Body of pancreas (tissue), 4 donors: ENCODE measurements around the gene NACC2.

ENCODE experiments used
- POLR2A ChIP-seq, 3 donors: fragments of 450-650 bp; IDR thresholded peaks; one replicate each; pipeline ENCODE4 v1.6.1; 2016; ENCODE audit warnings: antibody characterized with exemption in 3 of 3, mild to moderate bottlenecking in 2 of 3
- TF ChIP-seq, protein P1 (sequence below), 7 experiments: fragments of 450-650 bp in 4 of 7; fragments of 200-600 bp in 3 of 7; sonication (generic) in 3 of 7; IDR thresholded peaks; one replicate each; pipeline ENCODE4 v1.5.1; 2016 to 2019; ENCODE audit warnings: antibody characterized with exemption in 7 of 7

GRCh38 chr9:136047076-136047774 lies 47.9 kb downstream of the NACC2 start:
- TF ChIP-seq, protein P1, sequence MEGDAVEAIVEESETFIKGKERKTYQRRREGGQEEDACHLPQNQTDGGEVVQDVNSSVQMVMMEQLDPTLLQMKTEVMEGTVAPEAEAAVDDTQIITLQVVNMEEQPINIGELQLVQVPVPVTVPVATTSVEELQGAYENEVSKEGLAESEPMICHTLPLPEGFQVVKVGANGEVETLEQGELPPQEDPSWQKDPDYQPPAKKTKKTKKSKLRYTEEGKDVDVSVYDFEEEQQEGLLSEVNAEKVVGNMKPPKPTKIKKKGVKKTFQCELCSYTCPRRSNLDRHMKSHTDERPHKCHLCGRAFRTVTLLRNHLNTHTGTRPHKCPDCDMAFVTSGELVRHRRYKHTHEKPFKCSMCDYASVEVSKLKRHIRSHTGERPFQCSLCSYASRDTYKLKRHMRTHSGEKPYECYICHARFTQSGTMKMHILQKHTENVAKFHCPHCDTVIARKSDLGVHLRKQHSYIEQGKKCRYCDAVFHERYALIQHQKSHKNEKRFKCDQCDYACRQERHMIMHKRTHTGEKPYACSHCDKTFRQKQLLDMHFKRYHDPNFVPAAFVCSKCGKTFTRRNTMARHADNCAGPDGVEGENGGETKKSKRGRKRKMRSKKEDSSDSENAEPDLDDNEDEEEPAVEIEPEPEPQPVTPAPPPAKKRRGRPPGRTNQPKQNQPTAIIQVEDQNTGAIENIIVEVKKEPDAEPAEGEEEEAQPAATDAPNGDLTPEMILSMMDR (IDR thresholded peaks at IDR 0.05) = no peak
- TF ChIP-seq POLR2A (IDR thresholded peaks at IDR 0.05) = no peak
